ENCODE measurements around the gene LMF2. TPM values are rescaled to one million over a fixed set of nuclear protein-coding genes. Genes with fewer than 3 reads are reported as not detected.

The LMF2 gene, protein sequence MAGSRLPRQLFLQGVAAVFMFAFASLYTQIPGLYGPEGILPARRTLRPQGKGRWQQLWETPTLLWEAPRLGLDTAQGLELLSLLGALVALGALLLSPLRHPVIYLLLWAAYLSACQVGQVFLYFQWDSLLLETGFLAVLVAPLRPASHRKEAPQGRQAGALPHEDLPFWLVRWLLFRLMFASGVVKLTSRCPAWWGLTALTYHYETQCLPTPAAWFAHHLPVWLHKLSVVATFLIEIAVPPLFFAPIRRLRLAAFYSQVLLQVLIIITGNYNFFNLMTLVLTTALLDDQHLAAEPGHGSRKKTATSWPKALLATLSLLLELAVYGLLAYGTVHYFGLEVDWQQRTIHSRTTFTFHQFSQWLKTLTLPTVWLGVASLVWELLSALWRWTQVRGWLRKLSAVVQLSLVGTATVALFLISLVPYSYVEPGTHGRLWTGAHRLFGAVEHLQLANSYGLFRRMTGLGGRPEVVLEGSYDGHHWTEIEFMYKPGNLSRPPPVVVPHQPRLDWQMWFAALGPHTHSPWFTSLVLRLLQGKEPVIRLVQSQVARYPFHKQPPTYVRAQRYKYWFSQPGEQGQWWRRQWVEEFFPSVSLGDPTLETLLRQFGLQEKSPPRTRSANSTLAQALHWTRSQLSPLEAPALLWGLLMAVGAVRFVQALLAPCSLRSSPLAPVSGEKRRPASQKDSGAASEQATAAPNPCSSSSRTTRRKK
- 27.3 to 47.9 TPM (median 46.9 TPM) in 5 replicates for total RNA-seq (2022; extraction: Qiagen RNA extraction)

DNA sequence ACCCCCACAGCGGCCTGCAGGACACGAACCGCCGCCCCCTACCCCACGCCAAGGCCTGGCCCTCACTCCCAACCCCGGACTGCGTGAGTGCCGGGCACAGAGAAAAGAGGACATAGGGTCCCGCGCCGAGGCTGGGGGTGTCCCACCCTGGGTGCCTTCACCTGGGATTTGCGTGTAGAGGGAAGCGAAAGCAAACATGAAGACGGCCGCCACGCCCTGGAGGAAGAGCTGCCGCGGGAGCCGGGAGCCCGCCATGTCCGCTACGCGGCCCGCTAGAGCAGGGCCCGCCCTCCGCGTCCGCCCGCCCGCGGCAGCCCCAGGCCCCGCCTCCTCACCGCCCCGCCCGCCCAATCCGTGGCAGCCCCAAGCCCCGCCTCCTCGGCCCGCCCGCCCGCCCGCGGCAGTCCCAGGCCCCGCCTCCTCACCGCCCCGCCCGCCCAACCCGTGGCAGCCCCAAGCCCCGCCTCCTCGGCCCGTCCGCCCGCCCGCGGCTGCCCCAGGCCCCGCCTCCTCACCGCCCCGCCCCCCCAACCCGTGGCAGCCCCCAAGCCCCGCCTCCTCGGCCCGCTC, at the start of gene LMF2:
Gene LMF2 (minus strand): TSS at position 282 of the 570 bp plus-strand sequence. CDS start 27 bp downstream, at position 255.

DNA sequence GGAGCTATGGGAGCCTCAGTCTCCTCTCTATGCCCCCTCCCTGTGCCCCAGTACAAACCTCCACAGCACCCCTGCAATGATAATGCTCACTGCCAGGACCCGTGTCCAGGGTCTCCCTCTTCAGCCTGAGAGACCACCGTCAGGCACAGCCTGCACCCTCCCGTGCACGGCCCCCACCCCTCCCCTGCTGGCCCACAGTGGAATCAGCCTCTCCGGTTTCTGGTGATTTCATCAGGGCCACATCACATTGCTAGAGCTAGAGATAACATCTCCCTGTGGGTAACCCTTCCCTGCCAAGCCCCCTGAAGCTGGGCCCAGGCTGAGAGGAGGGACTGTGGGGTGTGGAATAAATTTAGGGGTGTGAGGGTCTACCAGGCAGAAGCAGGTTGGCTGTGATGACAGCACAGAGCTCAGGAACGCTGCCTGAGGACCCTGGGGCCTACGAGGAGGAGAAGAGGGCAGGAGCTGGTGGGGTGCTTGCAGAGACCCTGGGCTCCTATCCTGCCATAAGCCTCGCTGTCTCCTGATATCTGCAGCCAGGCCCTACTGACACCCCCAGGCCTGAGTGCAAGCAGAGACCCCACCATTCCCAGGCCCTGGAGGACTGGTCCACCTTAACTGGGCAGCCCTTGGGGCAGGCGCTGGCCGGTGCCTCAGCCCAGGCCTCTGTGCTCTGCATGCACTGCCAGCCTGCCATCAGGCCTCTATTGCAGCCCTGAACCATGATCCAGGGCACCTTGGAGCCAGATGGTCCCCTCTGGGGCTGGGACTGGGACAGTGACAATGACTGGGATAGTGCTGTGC, 38.2 kb upstream of the LMF2 start, which contains the start of gene KLHDC7B:
Gene KLHDC7B (plus strand): TSS at position 378 of the 804 bp plus-strand sequence. CDS start 345 bp downstream, at position 723.

DNA sequence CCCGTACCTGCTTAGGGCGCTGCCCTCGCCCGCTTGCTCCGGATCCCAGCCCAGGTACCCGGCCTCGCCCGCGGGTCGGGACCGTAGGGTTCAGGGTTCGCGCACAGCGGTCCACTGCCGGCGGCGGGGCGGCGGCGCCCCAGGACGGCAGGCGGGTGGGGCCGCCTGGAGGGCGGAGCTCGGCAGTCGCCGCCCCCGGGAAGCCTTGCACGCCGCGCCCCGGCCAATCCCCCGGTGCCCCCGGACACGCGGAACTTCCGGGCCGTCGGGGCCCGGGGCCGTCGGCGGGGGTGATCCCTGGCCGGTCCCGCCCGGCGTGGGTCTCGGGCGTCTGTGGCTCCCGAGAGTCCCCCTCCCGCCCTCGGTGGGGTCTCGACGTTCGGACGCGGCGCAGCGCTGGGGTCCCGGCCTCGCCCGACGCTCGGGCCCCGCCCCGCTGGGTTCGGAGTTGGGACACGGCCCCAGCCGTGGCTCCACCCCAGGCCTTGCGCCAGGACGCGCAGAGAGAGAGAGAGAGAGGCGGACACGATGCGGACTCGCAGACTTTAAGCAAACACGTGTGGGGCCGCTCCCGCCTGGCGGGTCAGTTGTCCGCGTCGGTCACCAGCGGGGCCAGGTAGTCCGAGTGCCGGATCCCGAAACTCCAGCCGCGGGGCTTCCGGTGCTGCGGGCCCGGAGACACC, 22.5 kb upstream of the LMF2 start, which contains the start of gene TYMP:
Gene TYMP (minus strand): TSS at position 116 of the 683 bp plus-strand sequence. CDS start 303 bp downstream, outside the sequence.

DNA sequence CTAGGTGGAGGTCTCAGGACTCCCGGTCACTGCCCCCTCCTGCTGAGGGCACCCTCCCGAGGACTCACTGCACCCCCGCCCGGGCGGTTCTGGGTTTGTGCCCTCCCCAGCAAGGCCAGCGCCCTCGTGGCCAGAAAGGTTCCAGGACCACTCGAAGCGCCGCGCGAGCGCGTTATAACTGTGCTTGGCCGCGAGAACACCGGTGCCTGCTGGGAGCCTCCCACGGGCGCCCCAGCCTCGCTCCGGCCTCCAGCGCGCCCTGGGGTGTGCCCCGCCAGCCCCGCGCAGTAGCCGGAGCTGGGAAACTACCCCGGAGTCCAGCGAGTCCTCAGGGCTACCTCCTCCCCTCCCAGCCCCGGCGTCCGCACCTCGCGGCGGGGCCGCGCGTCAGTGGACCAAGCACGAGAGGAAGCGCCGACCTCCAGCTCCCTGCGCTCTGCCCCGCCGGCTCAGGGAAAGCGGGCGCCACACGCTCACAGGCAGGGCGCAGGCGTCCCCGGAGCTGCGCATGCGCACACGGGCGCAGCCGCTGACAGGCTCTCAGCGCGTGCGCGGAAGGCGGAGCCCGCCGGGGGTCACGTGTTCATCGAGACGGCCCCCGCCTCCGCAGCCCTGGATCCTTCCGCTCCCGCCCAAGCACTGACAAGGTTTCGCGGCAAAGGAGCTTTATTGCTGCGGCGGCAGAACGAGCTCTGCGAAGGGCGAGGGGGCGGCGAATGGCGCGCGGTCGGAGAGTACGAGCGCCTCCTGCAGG, 17.8 kb upstream of the LMF2 start, which contains the start of gene SCO2:
Gene SCO2 (minus strand): TSS at position 495 of the 754 bp plus-strand sequence. CDS start 1,187 bp downstream, outside the sequence.

DNA sequence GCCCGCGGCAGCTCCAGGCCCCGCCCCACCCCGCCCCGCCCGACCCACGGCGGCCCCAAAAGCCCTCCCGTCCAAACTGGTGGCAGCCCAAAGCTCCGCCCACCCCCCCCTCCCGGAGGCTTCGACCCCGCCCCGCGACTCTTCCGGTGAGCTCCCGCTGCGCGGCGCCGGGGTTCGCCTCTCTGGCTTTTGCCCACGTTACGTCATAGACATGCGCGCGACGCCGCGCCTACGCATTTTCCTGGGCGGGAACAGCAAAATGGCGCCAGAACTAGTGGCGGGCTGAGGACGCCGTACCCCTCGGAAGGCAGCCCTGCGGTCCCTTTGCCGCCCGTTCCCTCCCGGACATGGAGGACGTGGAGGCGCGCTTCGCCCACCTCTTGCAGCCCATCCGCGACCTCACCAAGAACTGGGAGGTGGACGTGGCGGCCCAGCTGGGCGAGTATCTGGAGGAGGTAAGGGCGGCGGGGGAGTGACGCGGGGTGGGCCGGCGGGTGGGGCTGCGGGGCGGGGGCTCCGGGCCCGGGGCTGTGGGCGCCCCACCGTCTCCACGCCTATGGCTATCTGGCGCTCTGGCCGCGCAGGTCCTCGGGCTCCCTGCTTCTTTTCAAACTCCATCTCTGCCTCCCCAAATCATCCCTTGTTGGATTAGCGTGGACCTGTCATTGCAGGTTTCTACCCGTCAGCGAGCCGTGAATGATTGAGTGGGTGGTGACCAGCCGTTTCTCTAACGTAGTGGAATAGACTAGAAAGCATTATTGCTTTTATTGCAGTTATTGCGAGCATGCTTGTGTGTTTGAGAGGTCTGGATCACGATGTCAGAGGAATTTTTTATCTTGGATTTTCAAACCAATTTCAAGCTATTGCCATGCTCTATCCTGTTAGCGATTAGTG, 736 bp upstream of the LMF2 start, which contains the start of gene NCAPH2:
Gene NCAPH2 (plus strand): TSS at position 234 of the 894 bp plus-strand sequence. CDS start 114 bp downstream, at position 348.

DNA sequence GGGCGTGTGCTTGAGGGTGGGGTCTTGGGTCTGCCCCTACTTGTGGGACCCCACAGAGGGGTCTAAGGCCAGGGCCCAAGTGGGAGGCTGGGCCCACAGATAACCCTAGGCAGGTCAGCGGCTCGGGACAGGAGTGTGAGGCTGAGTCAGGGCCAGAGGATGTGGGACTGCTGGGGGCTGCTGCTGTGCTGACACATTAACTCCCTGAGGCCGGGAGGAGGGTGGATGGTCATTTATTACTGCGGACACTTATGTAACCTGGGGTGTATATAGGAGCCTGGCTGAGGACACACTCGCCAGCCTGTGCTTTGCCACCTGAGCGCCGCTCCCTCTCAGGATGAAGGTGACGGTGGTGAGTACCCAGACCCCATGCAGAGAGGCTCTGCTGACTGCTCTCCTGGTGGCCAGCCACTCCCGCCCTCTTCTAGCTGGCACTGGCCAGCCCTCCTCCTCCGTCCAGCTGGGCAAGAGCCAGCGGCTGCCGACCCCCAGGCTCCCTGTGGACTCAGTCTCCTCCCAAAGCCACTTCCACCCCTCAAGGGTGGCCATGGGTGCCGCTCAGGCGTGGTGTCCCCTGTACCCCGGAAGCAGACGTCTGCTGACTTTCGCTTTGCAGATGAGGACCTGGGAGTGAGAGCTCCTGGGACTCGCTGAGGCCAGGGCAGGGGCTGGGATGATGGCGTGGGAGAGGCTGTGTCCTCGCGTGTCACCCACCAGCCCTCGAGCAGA, 20.8 kb downstream of the LMF2 start, which contains the start of gene MIOX:
Gene MIOX (plus strand): TSS at position 299 of the 729 bp plus-strand sequence. CDS start 39 bp downstream, at position 338.

DNA sequence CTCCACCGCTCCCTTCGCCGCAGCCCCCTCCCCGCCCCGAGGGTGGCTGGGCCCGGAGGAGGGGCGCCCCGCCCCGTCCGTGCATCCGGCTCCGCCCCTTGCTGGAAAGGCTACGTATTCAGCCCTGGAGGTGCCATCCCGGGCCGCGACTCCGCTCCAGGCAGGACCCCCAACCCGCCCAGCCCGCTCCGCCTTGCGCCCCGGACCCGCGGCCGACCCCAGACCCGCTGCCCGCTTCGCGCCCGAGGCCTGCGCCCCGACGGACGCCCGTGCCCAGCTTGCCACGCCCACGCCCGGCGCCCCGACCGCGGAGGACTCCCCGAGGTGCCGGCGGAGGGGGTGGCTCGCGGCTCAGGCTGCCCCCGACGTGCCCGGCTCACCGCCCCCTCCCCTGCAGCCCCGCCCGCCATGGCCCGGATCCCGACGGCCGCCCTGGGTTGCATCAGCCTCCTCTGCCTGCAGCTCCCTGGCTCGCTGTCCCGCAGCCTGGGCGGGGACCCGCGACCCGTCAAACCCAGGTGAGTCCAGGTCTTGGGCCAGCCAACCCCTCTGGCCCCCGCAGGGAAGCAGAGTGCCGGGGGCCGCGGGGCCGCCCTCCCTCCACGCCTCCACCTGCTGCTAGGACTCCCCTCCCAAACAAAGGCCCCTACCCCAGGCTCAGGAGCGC, 25.9 kb downstream of the LMF2 start, which contains the start of gene ADM2:
Gene ADM2 (plus strand): TSS at position 104 of the 667 bp plus-strand sequence. CDS start 305 bp downstream, at position 409.

DNA sequence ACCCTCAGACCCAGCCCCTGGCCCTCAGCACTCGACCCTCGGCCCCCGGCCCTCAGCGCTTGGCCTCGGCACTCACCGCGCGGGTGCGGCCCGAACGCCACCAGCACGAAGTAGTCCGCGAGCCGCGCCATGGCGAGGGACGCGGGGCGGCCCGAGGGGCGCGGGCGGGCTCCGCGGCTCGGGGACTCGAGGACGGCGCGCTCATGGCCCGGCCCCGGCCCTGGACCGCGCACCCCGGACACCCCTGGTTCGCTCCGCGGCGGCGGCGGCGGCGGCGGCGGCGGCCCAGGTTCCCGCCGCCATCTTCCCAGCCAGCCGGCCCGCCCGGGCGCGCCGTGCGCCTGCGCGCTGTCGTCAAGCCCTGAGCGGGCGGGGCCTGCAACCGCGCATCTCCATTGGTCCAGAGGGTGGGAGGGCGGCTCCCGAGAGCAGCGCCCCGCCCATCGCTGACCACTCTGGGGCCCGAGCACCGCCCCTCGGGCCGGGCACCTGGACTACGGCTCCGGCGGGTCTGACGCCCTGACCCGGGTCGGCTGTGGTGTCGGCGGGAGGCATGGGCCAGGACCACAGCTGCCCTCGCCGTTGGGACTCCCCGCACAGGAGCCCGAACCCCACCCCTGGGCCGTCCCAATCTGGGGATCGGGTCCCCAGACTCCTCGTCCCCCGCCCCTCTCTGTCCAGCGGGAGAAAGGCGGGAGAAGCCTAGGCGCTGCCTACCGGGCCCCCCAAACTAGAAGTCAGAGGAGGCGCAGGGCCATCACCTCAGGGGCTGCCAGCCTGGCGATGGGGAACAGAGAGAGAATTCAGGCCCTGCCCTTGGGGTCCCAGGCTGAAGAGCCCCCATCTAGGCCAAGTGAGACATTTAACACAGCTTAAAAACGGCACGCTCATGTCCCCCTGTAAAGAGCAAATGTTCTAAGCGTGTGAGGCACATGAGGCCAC, 32.5 kb downstream of the LMF2 start, which contains the start of gene SBF1:
Gene SBF1 (minus strand): TSS at position 326 of the 942 bp plus-strand sequence. CDS start 195 bp downstream, at position 131.

Other genes starting within 250 kb of the LMF2 start
- 16.4 to 26.6 TPM (median 22.3 TPM) in 5 replicates for gene MAPK12, start 246.0 kb downstream of the LMF2 start, total RNA-seq (2022; extraction: Qiagen RNA extraction)
- gene MAPK11, start 237.3 kb downstream of the LMF2 start, total RNA-seq (2022; extraction: Qiagen RNA extraction): 5.0 to 7.8 TPM (median 6.3 TPM) in 5 replicates
- 75.7 to 126 TPM (median 115 TPM) in 5 replicates for gene PLXNB2, start 200.1 kb downstream of the LMF2 start, total RNA-seq (2022; extraction: Qiagen RNA extraction)
- 1.6 to 3.2 TPM (median 2.9 TPM) in 5 replicates for gene DENND6B, start 180.7 kb downstream of the LMF2 start, total RNA-seq (2022; extraction: Qiagen RNA extraction)
- 7.6 to 14.5 TPM (median 12.0 TPM) in 5 replicates for gene PPP6R2, start 164.4 kb downstream of the LMF2 start, total RNA-seq (2022; extraction: Qiagen RNA extraction)
- gene SBF1, start 32.7 kb downstream of the LMF2 start, total RNA-seq (2022; extraction: Qiagen RNA extraction): 14.3 to 27.8 TPM (median 25.7 TPM) in 5 replicates
- gene ADM2, start 26.2 kb downstream of the LMF2 start, total RNA-seq (2022; extraction: Qiagen RNA extraction): 0.38 to 0.62 TPM (median 0.60 TPM) in 5 replicates
- 0.07 TPM in 1 of 5 replicates, not detected in the others for gene MIOX, start 20.8 kb downstream of the LMF2 start, total RNA-seq (2022; extraction: Qiagen RNA extraction)
- 32.2 to 35.3 TPM (median 32.7 TPM) in 5 replicates for gene NCAPH2, start 522 bp upstream of the LMF2 start, total RNA-seq (2022; extraction: Qiagen RNA extraction)
- 3.4 to 7.5 TPM (median 4.4 TPM) in 5 replicates for gene SCO2, start 17.9 kb upstream of the LMF2 start, total RNA-seq (2022; extraction: Qiagen RNA extraction)
- 9.2 to 17.3 TPM (median 15.2 TPM) in 5 replicates for gene TYMP, start 22.3 kb upstream of the LMF2 start, total RNA-seq (2022; extraction: Qiagen RNA extraction)
- gene KLHDC7B, start 38.2 kb upstream of the LMF2 start, total RNA-seq (2022; extraction: Qiagen RNA extraction): not detected in 5 replicates
- gene SYCE3, start 55.2 kb upstream of the LMF2 start, total RNA-seq (2022; extraction: Qiagen RNA extraction): 0.40 to 0.91 TPM (median 0.47 TPM) in 3 of 5 replicates, not detected in the others
- gene CPT1B, start 70.7 kb upstream of the LMF2 start, total RNA-seq (2022; extraction: Qiagen RNA extraction): 4.5 to 12.2 TPM (median 11.1 TPM) in 5 replicates
- 11.5 to 19.4 TPM (median 15.2 TPM) in 5 replicates for gene CHKB, start 75.1 kb upstream of the LMF2 start, total RNA-seq (2022; extraction: Qiagen RNA extraction)
- gene MAPK8IP2, start 93.1 kb upstream of the LMF2 start, total RNA-seq (2022; extraction: Qiagen RNA extraction): 2.5 to 4.0 TPM (median 3.6 TPM) in 5 replicates
- gene ARSA, start 120.5 kb upstream of the LMF2 start, total RNA-seq (2022; extraction: Qiagen RNA extraction): 14.5 to 25.0 TPM (median 22.2 TPM) in 5 replicates
- 2.5 to 5.6 TPM (median 4.2 TPM) in 5 replicates for gene SHANK3, start 165.1 kb upstream of the LMF2 start, total RNA-seq (2022; extraction: Qiagen RNA extraction)
- 0.08 to 0.15 TPM in 2 of 5 replicates, not detected in the others for gene ACR, start 230.5 kb upstream of the LMF2 start, total RNA-seq (2022; extraction: Qiagen RNA extraction)